Peyer's patch (tissue), 4 donors: ENCODE data around the gene SLC6A9.

Experiments used
- CTCF ChIP-seq, 6 experiments: fragments of 450-650 bp in 4 of 6; fragments of 200-600 bp in 2 of 6; sonication (generic) in 1 of 6; IDR thresholded peaks; one replicate each; pipeline ENCODE4 v1.5.1; 2017 to 2019; ENCODE audit warnings: antibody characterized with exemption in 6 of 6, mild to moderate bottlenecking in 3 of 6, moderate library complexity in 1 of 6
- POLR2A ChIP-seq, 2 donors: fragments of 450-650 bp; IDR thresholded peaks; one replicate each; pipeline ENCODE4 v1.5.1; 2017; ENCODE audit warnings: antibody characterized with exemption in 2 of 2, mild to moderate bottlenecking in 2 of 2, moderate library complexity in 2 of 2

- TF ChIP-seq CTCF (IDR thresholded peaks at IDR 0.05), result no peak
- TF ChIP-seq POLR2A (IDR thresholded peaks at IDR 0.05), result no peak
Observed at GRCh38 chr1:43987159-43987902, 43.9 kb downstream of the SLC6A9 start.
